CD4-positive, alpha-beta T cell (primary cell): ENCODE measurements around the gene ADGRL3. TPM values are rescaled to one million over a fixed set of nuclear protein-coding genes. Genes with fewer than 3 reads are reported as not detected.

ENCODE experiments used
- ATAC-seq: fragments of 200-7000 bp; cut with Tn5 transposase; one replicate; pipeline ENCODE4 v1.10.0; 2022; ENCODE audit warnings: mild to moderate bottlenecking; ENCODE audit not compliant: poor library complexity
- CTCF ChIA-PET: fragments of 350-600 bp; sonication (Branson Sonifier 250); formaldehyde crosslinking; loops from one replicate; lab custom pipeline; 2021; ENCODE audit warnings: antibody characterized with exemption, inconsistent platforms; lab: Charles Lee
- POLR2A ChIA-PET: fragments of 350-600 bp; sonication (Branson Sonifier 250); formaldehyde crosslinking; loops from one replicate; lab custom pipeline; 2021; ENCODE audit warnings: antibody characterized with exemption, inconsistent platforms; lab: Charles Lee
- DNase-seq, 14 experiments: peaks; one replicate each; pipeline ENCODE4 v3.0.0-alpha.2; 2013 to 2020; ENCODE audit warnings: mixed read lengths in 2 of 14
- H3K27ac ChIP-seq, 2 donors: one replicate each; pipeline versions ENCODE4 v1.5.1 to v1.7.0; 2013; ENCODE audit warnings: low read length in 2 of 2, low read depth in 1 of 2, mild to moderate bottlenecking in 1 of 2
- H3K27me3 ChIP-seq, 2 experiments: 1 replicate in 1 of 2; 2 replicates in 1 of 2; pipeline versions ENCODE4 v1.6.1 to v1.7.0; 2013; ENCODE audit warnings: low read length in 2 of 2, control low read depth in 1 of 2, mild to moderate bottlenecking in 1 of 2, moderate library complexity in 1 of 2; ENCODE audit not compliant: insufficient read depth in 2 of 2, control insufficient read depth in 1 of 2
- H3K36me3 ChIP-seq: one replicate; pipeline ENCODE4 v1.6.1; 2013; ENCODE audit warnings: low read length, control low read depth; ENCODE audit not compliant: insufficient read depth
- H3K4me1 ChIP-seq: one replicate; pipeline ENCODE4 v1.6.1; 2013; ENCODE audit warnings: low read length, control low read depth; ENCODE audit not compliant: insufficient read depth
- H3K4me3 ChIP-seq: one replicate; pipeline ENCODE4 v1.5.1; 2013; ENCODE audit warnings: mild to moderate bottlenecking, low read length, moderate library complexity
- H3K9me3 ChIP-seq, 2 experiments: 1 replicate in 1 of 2; 2 replicates in 1 of 2; pipeline versions ENCODE4 v1.6.1 to v1.7.0; 2013; ENCODE audit warnings: low read length in 2 of 2, mild to moderate bottlenecking in 2 of 2, control low read depth in 1 of 2, moderate library complexity in 1 of 2; ENCODE audit not compliant: control insufficient read depth in 1 of 2, insufficient read depth in 1 of 2
- H3K27ac Mint-ChIP-seq: one replicate; pipeline ENCODE4 v1.8.0; 2020; ENCODE audit warnings: mixed read lengths
- H3K27me3 Mint-ChIP-seq: one replicate; pipeline ENCODE4 v1.8.0; 2021; ENCODE audit warnings: mixed read lengths
- H3K36me3 Mint-ChIP-seq: one replicate; pipeline ENCODE4 v1.8.0; 2021; ENCODE audit warnings: low read depth, mixed read lengths
- H3K4me1 Mint-ChIP-seq: one replicate; pipeline ENCODE4 v1.8.0; 2021; ENCODE audit warnings: low read depth, mixed read lengths
- H3K4me3 Mint-ChIP-seq: one replicate; pipeline ENCODE4 v1.8.0; 2020; ENCODE audit warnings: mild to moderate bottlenecking, mixed read lengths
- H3K9me3 Mint-ChIP-seq: one replicate; pipeline ENCODE4 v1.8.0; 2020; ENCODE audit warnings: mixed read lengths
- intact Hi-C, 2 experiments: fragments of 100-400 bp; cut with DNase I in 1 of 2; cut with micrococcal nuclease in 1 of 2; formaldehyde crosslinking; loops; one replicate each; pipeline versions ENCODE4 v1.15.1 to v1.9.0; 2023 to 2025; cut with DNase I, micrococcal nuclease
- total RNA-seq, 174 experiments: library from RNA in 2 of 174; stranded (reverse) in 2 of 174; gene quantifications; one replicate each; pipeline ENCODE4 v1.2.3 and lab custom pipeline; 2021 to 2026
- TF ChIP-seq, protein P1 (sequence below): fragments of 200-600 bp; IDR thresholded peaks from one replicate; pipeline ENCODE4 v1.8.0; 2022; ENCODE audit warnings: antibody characterized with exemption, mild to moderate bottlenecking

Gene ADGRL3
- total RNA-seq, 2 experiments from 2014 or later: not detected

DNA sequence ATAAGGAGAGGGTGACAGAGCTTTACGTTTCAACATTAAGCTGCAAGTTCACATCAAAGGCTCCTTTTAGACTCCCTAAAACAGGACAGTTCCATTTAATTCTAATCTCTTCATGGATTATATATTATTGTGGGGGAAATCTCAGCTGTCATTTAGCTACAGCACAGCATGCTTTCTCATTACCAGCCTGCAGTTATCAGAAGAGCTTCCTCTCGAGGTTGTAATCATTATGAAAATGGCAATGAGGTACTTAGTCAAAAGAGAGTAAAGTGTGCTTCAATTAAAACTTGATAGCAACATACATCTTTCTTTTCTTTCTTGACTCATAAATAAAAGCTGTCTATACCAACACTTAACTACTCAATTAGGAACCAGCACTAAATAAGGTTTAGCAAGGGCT is 896.8 kb downstream of the ADGRL3 start:
- Mint-ChIP-seq H3K36me3 (no peaks in the 10 kb centered on the region), H3K4me1 (no peaks in the 10 kb centered on the region), H3K4me3 (no peak overlapping the region), H3K27ac (no peak overlapping the region), H3K27me3 (no peaks in the 10 kb centered on the region), H3K9me3 (peaks cover 10% of the 10 kb centered on the region)
- TF ChIP-seq, protein P1, sequence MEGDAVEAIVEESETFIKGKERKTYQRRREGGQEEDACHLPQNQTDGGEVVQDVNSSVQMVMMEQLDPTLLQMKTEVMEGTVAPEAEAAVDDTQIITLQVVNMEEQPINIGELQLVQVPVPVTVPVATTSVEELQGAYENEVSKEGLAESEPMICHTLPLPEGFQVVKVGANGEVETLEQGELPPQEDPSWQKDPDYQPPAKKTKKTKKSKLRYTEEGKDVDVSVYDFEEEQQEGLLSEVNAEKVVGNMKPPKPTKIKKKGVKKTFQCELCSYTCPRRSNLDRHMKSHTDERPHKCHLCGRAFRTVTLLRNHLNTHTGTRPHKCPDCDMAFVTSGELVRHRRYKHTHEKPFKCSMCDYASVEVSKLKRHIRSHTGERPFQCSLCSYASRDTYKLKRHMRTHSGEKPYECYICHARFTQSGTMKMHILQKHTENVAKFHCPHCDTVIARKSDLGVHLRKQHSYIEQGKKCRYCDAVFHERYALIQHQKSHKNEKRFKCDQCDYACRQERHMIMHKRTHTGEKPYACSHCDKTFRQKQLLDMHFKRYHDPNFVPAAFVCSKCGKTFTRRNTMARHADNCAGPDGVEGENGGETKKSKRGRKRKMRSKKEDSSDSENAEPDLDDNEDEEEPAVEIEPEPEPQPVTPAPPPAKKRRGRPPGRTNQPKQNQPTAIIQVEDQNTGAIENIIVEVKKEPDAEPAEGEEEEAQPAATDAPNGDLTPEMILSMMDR: no peak
- ATAC-seq: no peak
- Histone ChIP-seq H3K4me1 (no peaks in the 10 kb centered on the region), H3K36me3 (no peaks in the 10 kb centered on the region), H3K27me3 (no peaks in the 10 kb centered on the region), H3K9me3 (peaks cover 0 to 12% of the 10 kb centered on the region in 2 experiments), H3K27ac (no peak overlapping the region), H3K4me3 (no peak overlapping the region)
- ChIA-PET POLR2A (no interaction called here), CTCF (no interaction called here)
- intact Hi-C loops: no loop called here
- no peak for DNase-seq

DNA sequence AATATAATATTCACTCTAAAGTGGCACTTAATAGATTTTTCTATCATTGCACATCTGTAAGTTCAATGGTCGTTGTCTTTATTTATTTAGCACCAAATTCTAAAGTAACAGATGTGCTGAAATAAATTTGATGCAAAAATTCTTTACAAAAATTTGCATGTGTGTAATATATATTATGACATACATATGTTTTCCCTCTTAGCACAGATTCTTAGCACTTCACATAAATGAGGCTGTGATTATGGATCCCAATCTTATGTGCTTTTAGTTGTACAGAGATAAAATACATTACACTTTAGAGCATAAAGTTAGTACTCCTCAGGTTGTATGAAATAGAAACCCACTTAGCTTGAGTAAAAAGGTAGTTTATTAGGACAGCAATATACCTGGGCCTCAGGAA is 915.1 kb downstream of the ADGRL3 start:
- POLR2A ChIA-PET: no interaction called here
- H3K27ac Mint-ChIP-seq: no peak overlapping the region
- H3K4me1 ChIP-seq: no peaks in the 10 kb centered on the region

DNA sequence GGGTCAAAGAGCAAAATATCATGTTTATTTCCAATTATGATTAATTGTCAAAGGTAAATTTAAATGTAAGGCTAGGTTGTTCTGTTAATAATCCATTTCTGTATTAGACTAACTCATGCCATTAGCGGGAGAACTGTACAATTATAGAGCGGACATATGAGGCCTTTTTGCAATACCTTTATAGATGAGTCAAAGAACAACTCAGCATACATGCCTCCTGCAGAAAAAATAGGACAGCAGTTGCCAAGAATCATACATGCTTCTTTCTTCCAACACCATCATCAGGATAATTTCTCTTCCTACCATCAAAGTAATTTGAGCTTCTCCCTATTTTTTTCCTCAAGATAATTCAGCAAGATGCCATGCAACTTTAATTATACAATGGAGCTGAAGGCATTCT is 917.8 kb downstream of the ADGRL3 start:
- Mint-ChIP-seq H3K9me3 (peaks cover 9% of the 10 kb centered on the region), H3K27ac (no peak overlapping the region), H3K4me3 (no peak overlapping the region), H3K36me3 (no peaks in the 10 kb centered on the region), H3K27me3 (no peaks in the 10 kb centered on the region), H3K4me1 (no peaks in the 10 kb centered on the region)
- ChIA-PET POLR2A (no interaction called here), CTCF (no interaction called here)
- Histone ChIP-seq H3K27me3 (no peaks in the 10 kb centered on the region), H3K4me3 (no peak overlapping the region), H3K4me1 (no peaks in the 10 kb centered on the region), H3K9me3 (peaks cover 0 to 7% of the 10 kb centered on the region in 2 experiments), H3K27ac (no peak overlapping the region), H3K36me3 (no peaks in the 10 kb centered on the region)
- intact Hi-C loops: no loop called here
- DNase-seq: no peak
- ATAC-seq: no peak
- TF ChIP-seq, protein P1: no peak

More for the DNA sequence above, 915.1 kb downstream of the ADGRL3 start:
- intact Hi-C loops: no loop called here
- Mint-ChIP-seq H3K27me3 (no peaks in the 10 kb centered on the region), H3K4me3 (no peak overlapping the region), H3K9me3 (peaks cover 6% of the 10 kb centered on the region), H3K4me1 (no peaks in the 10 kb centered on the region), H3K36me3 (no peaks in the 10 kb centered on the region)
- DNase-seq: no peak
- no peak overlapping the region for H3K4me3 ChIP-seq
- TF ChIP-seq, protein P1: no peak
- H3K36me3 ChIP-seq: no peaks in the 10 kb centered on the region
- ATAC-seq: no peak
- H3K9me3 ChIP-seq: peaks cover 3 to 7% of the 10 kb centered on the region in 2 experiments
- H3K27ac ChIP-seq: no peak overlapping the region
- CTCF ChIA-PET: no interaction called here
- no peaks in the 10 kb centered on the region for H3K27me3 ChIP-seq
